HG03097 (cell line): ENCODE measurements around the gene MON2.
A peak's percentile ranks its signal among the peaks of the same experiment; 100 is the strongest.
"Not testable (repeated sequence)": the region's sequence is repeated elsewhere in the genome, so short reads cannot be mapped to it uniquely, and the experiment has no call there.

Experiments
- ATAC-seq: cut with Tn5 transposase; IDR thresholded peaks from one replicate; pipeline ENCODE4 v1.9.1; 2021; ENCODE audit not compliant: unreplicated experiment, low FRiP score

Gene MON2

DNA sequence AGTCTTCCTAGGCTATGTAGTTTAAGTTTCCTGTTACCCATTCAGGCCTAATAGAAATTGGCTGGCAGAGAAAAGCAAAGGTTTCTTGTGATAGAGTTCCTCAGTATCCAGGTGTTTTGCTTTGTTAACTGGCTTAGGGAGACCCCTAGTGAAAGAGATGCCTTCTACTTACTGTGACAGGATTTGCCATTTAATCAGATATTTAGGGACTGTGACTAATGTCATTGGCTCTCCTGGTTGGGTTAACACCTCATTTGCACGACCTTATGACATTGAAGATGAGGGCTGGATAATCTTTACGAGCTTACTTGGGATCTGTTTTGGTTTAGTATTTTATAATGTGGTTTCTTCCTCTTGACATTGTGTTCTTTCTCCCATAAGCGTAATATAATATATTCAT, 5.8 kb downstream of the MON2 start:
- ATAC-seq = no peak

DNA sequence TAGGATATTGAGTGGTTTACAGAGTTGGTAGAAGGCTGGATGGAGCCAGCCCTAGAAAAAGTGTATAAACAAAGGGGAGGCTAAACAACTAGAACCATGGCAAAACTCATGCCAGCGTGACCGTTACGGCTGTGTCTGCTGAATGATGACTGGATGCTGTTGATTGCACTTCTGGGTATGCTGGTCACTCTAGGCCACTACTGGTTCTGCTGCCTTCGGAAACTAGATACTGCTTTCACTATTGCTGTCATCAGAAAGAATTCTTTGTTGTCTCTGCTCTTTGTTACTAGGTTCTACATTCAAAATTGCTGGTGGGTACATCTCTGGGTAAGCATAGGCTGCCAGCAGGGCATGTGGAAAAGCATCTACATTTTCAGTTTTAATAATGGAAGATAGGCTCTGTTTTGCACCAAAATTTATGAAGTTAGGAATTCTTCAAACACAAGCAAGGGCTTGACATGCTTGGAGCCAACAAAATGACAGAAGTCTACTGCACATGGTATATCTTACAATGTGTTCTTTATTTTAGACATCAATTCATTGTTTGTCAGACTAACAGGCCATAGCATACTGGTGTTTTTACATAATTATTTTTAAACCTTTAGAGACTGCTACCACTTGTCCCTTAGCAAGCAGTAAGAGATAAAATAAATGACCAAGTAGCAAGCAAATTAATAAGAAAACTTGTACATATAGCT, 15.4 kb downstream of the MON2 start:
- no peak for ATAC-seq

DNA sequence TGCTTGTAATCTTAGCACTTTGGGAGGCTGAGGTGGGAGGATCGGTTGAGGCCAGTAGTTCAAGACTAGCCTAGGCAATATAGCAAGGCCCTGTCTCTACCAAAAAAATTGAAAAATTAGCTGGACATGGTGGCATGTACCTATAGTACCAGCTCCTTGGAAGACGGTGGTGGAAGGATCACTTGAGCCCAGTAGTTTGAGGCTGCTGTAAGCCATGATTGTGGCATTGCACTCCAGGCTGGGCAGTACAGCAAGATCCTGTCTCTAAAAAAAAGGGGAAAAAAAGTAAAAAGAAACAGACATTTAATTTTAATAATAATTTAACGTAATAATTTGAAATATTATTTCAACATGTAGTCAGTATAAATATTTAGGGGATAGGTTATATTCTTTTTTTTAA, 16.1 kb downstream of the MON2 start:
- ATAC-seq = no peak

DNA sequence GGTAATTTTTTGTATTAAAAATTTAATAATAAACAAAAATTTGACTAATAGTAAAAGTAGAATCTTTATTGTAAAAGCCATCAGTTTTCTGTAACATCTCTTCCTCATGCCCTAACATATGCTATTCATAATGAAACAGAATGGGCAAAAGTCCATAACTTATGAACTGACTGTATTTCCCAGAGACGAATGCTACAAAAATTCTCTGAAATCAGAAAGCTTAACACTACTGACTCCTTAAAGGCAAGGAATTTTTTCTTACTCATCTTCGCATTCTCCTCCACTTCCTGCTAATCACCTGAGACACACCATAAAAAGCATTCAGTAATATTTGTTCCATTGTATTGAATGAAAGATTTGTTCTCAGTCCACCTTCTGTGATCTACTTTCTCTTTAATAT, 17.6 kb downstream of the MON2 start:
- ATAC-seq = no peak

DNA sequence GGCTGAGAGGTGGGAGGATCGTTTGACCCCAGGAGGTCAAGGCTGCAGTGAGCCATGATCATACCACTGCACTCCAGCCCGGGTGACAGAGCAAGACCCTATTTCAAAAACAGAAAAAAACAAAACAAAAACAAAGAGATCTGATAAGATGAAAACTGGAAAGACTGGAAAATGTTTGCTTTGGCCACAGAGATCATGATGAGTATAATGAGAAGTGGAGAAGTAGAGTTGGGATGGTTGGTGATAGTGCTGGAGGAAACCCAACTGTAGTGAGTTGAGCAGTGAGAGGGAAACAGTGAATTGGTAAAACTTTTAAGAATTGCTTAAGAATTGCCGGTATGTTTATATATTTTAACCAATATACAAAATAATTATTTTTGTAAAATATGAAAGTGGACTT, 39.2 kb downstream of the MON2 start:
- no peak for ATAC-seq

DNA sequence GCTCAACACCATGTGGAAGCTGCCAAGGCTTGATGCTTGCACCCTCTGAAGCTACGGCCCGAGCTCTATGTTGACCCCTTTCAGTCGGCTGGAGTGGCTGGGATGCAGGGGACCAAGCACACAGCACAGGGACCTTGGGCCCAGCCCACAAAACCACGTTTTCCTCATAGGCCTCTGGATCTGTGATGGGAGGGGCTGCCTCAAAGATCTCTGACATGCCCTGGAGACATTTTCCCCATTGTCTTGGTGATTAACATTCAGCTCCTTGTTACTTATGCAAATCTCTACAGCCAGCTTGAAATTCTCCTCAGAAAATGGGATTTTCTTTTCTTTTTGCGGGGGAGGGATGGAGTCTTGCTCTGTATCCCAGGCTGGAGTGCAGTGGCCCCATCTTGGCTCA, 46.3 kb downstream of the MON2 start:
- no peak for ATAC-seq

DNA sequence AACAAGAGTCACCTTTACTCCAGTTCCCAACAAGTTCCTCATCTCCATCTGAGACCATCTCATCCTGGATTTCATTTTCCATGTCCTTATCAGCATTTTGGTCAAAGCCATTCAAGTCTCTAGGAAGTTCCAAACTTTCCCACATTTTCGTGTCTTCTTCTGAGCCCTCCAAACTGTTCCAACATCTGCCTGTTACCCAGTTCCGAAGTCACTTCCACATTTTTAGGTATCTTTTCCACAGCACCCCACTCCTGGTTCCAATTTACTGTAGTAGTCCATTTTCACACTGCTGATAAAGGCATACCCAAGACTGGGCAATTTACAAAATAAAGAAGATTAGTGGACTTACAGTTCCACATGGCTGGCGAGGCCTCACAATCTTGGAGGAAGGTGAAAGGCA, 47.5 kb downstream of the MON2 start:
- not testable (repeated sequence) for ATAC-seq

DNA sequence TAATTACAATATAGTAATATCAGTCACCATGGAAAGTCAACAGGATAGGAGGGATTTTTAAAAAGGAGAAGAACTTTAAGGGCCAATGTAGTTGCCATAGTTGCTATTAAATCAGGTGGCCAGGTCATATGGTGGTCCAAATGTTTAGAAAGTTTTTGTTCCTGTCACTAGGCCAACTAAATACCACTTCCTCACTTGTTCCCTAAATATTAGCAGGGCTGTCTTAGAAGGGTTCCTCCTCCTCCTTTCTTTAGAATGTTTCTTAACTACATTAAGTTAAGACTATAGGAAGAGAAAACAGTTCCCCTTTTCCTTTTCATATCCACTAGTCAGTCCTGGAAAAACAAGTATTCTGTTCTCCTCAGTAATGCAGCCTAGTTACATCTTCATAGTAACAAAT, 50.3 kb downstream of the MON2 start:
- no peak for ATAC-seq

DNA sequence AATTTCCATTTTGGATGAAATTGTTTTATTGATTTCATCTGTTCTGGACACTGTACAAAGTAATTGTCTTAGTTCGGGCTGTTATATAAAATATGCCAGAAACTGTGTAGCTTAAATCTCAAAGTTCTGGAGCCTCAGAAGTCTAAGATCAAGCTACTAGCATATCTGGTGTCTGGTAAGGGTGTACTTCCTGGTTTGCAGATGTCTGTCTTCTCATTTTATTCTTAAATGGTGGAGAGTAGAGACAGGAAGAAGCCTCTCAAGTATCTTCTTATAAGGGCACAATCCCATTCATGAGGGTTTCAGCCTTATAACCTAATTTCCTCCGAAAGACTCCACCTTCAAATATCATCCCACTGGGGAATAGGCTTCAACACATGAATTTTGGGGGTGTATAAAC, 51.3 kb downstream of the MON2 start:
- ATAC-seq = no peak

DNA sequence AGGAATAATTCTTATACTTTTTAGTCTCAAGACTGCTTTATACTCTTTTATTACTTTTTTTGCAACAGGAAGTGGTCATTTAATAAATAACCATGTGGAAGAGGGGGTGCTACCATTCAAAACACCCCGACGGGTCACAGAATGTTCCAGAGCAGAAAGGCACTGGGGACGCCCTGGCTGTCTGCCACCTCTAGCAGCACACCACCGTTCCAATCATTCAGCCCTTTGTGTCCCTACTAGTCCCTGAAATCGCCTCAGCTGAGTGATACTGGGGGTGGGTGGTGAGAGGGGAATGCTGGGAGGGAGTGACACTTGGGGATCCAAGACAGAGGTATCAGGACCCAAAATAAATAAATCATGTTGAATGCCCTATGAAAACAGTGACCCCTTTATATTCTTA, 52.4 kb downstream of the MON2 start:
- no peak for ATAC-seq

DNA sequence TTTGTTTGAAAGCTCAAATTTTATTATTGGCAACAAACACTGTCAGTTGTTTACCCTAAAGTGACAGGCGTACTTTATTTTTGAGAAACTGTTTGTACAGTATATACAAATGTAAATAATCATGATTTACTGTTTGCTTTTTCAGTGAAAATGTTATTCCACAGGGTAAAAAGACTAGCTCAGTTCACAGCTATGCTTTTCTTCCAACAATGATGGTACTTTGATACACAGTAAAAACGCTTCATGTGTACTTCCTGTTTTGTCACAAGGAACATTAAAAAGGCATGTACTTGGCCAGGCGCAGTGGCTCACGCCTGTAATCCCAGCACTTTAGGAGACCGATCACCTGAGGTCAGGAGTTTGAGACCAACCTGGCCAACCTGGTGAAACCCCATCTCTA, 53.7 kb downstream of the MON2 start:
- ATAC-seq = no peak

DNA sequence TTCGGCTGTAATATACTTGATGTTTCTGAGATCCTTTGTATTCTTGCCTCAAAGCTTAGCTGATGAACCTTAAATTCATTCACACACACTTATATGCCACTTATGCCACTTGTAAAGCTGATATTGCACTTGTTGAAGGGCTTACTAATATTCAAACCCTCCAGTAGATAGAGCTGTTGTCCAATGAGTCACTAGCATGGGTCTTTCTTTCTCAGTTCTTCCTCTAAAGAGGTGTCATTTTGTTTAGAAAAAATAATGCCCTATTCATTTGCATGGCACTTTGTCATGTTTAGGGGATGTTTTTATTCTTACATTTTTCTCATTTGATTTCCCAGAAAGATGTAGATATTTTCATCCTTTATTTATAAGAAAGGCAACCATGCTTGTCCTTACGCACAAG, 56.4 kb downstream of the MON2 start:
- ATAC-seq = peak; percentile 65

DNA sequence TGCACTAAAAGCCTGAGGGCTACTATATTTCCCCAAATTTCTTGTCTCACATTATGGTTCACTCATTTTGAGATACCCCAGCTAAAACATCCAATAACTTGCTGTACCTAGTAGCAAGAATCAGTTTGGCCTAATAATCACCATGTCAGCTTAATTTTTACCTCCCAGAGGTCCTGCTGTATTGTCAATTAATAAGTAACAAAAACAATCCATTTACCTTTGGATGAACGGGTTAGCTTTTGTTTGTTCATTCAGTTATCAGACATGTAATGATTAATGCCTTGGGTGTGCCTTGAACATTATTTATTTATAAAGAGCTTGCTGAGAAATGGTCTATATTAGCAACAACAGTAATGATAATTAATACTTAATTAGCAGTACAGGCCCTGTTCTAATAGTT, 57.0 kb downstream of the MON2 start:
- ATAC-seq = no peak

DNA sequence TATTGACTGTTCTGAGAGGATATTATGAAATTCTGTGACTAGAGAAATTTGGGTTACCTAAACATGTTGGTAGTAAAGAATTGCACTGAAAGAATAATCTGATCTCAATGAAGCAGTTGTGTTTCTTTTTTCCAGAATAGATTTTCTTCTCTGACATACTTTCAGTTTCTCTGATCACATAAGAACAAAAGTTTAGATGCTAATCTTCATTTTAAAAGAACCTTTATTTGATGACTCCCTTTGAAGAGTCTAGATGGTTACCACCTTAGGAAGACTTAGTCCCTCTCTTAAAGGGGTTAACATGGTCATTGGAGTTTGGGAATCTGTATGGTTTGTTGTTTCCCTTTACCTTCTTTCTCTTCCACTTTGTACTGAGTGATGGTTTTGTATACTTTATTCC, 58.6 kb downstream of the MON2 start:
- no peak for ATAC-seq

DNA sequence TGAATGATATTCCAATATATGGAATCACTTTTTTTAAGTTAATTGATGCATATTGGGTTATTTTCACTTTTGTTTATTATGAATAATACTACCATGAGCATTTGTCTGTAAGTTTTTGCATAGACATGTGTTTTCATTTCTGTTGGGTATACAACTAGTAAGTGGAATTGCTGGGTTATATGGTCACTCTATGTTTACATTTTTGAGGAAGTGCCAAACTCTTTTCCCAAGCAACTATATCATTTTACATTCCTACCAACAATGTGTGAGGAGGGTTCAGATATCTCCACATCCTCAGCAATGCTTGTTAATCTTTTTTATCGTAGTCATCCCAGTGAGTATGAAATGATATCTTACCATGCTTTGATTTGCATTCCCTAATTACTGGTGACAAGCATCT, 64.0 kb downstream of the MON2 start:
- no peak for ATAC-seq

DNA sequence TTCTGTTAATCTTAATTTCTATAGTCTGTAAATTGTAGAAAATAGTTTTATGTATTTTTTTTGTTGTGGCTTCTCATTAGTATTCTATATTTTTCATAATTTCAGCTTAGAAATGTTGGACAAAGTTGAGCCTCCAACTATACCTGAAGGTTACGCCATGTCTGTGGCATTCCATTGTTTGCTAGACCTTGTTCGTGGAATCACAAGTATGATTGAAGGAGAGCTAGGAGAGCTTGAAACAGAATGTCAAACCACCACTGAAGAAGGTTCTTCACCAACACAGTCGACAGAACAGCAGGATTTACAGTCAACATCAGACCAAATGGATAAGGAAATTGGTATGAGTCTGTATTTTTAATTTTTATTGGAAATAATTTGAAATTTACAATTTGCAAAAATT, 65.7 kb downstream of the MON2 start:
- ATAC-seq = no peak

DNA sequence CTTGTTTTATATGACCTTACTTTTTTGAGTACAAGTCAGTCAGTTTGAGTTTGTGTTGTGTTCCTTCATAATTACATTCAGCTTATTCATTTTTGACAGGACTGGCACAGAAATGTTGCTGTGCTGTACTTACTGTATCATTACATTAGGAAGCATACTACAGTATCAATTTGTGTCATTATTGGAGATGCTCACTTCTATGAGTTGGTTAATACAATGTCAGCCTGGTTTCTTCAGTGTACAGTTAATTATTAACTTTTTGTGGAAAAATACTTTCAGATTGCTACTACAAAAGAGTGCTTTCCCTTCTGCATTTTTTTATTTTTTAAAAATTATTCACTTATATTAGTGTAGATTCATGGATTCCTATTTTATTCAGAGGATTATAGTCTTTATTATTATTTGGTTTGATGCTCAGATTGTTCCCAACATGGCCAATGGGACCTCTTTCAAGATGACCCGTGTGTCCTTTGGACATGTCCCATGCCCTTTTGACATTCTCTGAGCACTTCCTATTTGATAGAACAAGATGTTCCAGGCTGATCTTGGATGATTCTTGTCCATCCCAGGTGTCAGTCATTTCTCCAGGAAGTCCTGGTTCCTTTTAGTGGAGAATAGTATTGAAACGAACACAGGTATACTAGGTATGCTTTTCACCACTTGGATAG, 66.6 kb downstream of the MON2 start:
- no peak for ATAC-seq

DNA sequence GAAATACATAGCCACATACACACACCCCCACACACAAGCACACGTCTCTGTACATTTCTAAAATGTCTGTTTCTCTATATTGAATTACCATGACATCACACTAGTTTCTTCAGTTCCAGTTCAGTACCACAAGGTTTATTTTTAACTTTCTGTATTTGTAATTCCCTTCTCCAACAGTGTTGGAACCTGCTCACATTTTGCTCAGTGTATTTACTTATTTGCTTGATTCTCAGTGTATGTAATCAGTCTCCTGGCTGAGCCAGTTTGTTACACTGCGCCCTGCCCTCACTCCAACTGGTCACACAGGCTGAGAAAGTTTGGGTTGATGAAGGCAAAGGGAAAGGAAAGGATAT, 67.1 kb downstream of the MON2 start:
- ATAC-seq = no peak

DNA sequence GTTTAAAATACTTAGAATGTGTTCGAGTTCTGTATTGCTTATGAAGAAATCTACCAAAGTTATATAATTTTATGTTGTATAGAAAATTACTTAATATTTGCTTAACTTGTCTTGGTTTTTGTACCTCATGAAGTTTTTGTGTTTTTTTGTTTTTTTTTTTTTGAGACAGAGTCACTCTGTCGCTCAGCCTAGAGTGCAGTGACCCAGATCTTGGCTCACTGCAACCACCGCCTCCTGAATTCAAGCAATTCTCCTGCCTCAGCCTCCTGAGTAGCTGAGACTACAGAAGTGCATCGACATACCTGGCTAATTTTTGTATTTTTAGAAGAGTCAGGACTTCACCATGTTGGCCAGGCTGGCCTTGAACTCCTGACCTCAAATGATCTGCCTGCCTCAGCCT, 69.9 kb downstream of the MON2 start:
- ATAC-seq = no peak

DNA sequence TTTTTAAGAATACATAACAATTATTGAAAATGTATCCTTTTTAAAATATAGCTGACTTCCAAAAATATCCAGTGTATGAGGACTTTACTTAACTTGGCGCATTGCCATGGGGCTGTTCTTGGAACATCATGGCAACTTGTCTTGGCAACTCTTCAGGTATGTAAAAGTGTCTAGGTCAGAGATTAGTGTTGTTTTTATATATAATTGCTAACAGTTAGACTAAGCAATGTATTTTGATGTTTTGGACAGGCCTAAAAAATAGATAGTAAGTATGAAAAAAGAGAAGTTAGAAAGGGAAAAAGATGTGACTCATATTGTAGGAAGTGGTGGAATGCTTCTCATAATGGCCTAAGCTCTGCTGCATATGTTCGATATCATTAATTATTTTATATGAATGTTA, 70.9 kb downstream of the MON2 start:
- no peak for ATAC-seq

DNA sequence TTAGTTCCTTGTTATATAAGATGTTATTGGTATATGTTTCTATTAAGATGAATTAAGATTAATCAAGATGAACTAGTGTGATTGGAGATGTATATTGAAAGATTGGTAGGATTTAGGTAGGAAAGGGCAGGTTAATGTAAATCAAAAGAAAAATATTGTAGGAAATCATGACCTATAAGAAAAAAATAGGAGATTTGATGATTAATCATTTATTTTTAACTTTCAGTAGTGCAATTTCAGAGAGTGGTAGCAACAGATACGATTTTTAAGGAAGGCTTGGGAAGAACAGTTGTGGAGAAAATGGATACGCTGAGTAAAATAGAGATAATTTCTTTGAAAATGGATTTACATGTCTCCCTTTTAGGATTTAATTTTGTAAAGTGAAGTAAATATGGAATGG, 73.7 kb downstream of the MON2 start:
- ATAC-seq = no peak

DNA sequence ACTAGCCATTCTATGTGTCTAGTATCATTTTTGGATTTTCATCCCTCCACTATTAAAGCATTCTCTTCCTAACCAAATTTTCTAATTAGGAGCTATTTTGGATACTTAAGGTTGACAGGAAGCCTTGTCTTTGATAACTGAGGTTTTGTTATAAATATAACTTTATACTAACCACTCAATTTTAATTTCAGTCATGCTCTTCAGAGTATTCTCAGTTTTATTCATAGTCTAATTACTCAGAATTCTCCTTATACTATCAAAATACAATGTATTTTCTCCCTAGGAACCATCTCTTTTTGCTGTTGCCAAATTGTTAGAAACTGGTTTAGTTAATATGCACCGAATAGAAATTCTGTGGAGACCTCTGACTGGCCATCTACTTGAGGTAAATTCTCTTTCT, 76.2 kb downstream of the MON2 start:
- no peak for ATAC-seq

DNA sequence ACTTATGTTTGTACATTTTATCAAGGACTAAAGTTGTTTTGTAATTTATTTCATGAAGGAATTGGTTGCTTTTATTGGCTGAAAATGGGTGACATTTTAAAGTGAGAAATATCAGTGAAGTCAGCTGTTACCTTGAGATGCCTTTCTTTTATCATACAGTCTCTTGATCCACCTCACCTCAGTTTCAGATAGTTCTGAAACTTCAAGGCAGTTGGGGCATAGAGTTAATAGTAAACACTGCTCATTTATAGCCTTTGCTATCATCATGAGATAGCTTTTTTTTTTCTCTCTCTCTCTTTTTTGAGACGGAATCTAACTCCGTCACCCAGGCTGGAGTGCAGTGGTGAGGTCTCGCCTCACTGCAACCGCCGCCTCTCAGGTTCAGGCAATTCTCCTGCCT, 76.7 kb downstream of the MON2 start:
- no peak for ATAC-seq
